ENCODE data around the gene SFMBT2.

DNA sequence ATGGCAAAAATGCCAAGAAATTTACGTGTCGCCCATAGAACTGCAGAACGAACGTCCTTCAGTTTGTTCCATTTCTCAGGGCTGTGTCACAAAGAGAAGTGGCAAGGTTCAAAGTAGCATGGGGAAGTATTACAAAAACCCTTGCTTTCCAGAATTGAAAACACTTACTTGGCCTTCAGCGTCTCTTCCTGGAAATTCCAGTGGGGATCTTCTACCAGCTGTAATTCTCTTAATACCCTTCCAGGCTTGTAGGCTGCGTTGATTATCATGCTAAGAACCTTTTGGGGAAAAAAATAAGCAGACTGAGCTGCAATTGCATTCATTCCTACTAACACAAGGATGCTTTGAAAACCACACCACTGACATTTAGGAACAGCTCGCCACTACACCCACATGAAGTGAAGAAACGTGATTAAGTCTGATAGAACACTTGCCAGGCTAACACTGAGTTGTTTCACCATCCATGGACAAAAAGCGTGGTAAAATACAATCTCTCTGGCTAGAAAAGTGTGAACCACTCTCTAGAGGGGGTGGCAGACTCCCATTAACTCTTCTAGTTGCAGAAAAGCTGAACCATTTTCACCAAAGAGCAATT is 222.3 kb downstream of the SFMBT2 start:
- TF ChIP-seq GATA2 (IDR thresholded peaks at IDR 0.05; ENCODE audit: low read depth, low read length): no peak
- no peak for TF ChIP-seq GATA3 (IDR thresholded peaks at IDR 0.05; ENCODE audit: low read depth, low read length)
